LHCN-M2 (cell line): Measurements from ENCODE around the gene LAMTOR4. TPM values are rescaled to one million over a fixed set of nuclear protein-coding genes. Genes with fewer than 3 reads are reported as not detected.
"Not testable (repeated sequence)": the region's sequence is repeated elsewhere in the genome, so short reads cannot be mapped to it uniquely, and the experiment has no call there.

Source experiments
- DNase-seq: peaks from one replicate; pipeline ENCODE4 v3.0.0-alpha.2; 2012; ENCODE audit warnings: low read depth
- total RNA-seq: library from RNA; depleted of rRNA; stranded (reverse); fragments of >200 nt; gene quantifications from 2 replicates; pipeline ENCODE4 v1.2.3, GENCODE V29; 2014

The LAMTOR4 gene
- total RNA-seq, 1 experiment from 2014 or later, result 202 TPM

- DNase-seq, result no peak
These were observed 26.1 kb upstream of the LAMTOR4 start for GRCh38 chr7:100122568-100122967.

GRCh38 chr7:100124301-100125230 lies 24.2 kb upstream of the LAMTOR4 start:
- DNase-seq, result no peak

GRCh38 chr7:100126239-100126930 lies 22.3 kb upstream of the LAMTOR4 start:
- no peak for DNase-seq

- peak; percentile 93 for DNase-seq
These were observed 21.5 kb upstream of the LAMTOR4 start, which contains the start of gene MBLAC1 for GRCh38 chr7:100126931-100127865. Gene MBLAC1 (plus strand): TSS chr7:100126967. CDS start chr7:100127396, 429 bp downstream.

- no peak for DNase-seq
These were observed 20.7 kb upstream of the LAMTOR4 start for GRCh38 chr7:100127866-100128636.

GRCh38 chr7:100128637-100128963 lies 20.1 kb upstream of the LAMTOR4 start:
- DNase-seq, result no peak

GRCh38 chr7:100130220-100130607 lies 18.5 kb upstream of the LAMTOR4 start:
- not testable (repeated sequence) for DNase-seq

GRCh38 chr7:100130608-100131453 lies 17.9 kb upstream of the LAMTOR4 start:
- DNase-seq, result peak; percentile 45

- DNase-seq, result no peak
These were observed 16.6 kb upstream of the LAMTOR4 start for GRCh38 chr7:100132126-100132525.

GRCh38 chr7:100132697-100133151 lies 16.0 kb upstream of the LAMTOR4 start:
- peak; percentile 62 for DNase-seq

- no peak for DNase-seq
These were observed 10.6 kb upstream of the LAMTOR4 start for GRCh38 chr7:100137851-100138760.

- DNase-seq, result no peak
These were observed 7.2 kb upstream of the LAMTOR4 start for GRCh38 chr7:100141555-100141949.

GRCh38 chr7:100142461-100142860 lies 6.3 kb upstream of the LAMTOR4 start:
- DNase-seq, result no peak

GRCh38 chr7:100146350-100146749 lies 2.4 kb upstream of the LAMTOR4 start:
- not testable (repeated sequence) for DNase-seq

GRCh38 chr7:100147278-100147677 lies 1.4 kb upstream of the LAMTOR4 start:
- DNase-seq, result no peak

GRCh38 chr7:100148225-100148558 lies 526 bp upstream of the LAMTOR4 start:
- no peak for DNase-seq

GRCh38 chr7:100152404-100152803 lies 3.7 kb downstream of the LAMTOR4 start:
- DNase-seq, result no peak

GRCh38 chr7:100152937-100153666 lies 4.4 kb downstream of the LAMTOR4 start:
- no peak for DNase-seq
